Measurements from ENCODE around the gene PAIP2.

The PAIP2 gene

GRCh38 chr5:139410993-139411828 lies 69.6 kb downstream of the PAIP2 start:
- DNase-seq (ENCODE audit: low spot score) = no peak

- no peak for DNase-seq (ENCODE audit: low spot score)
Measured at GRCh38 chr5:139413153-139413552, 71.5 kb downstream of the PAIP2 start.

- DNase-seq (ENCODE audit: low spot score) = no peak
Measured at GRCh38 chr5:139413963-139414362, 72.3 kb downstream of the PAIP2 start.

GRCh38 chr5:139414581-139415130 lies 73.0 kb downstream of the PAIP2 start:
- no peak for DNase-seq (ENCODE audit: low spot score)

GRCh38 chr5:139415221-139415861 lies 73.7 kb downstream of the PAIP2 start:
- DNase-seq (ENCODE audit: low spot score) = no peak

- no peak for DNase-seq (ENCODE audit: low spot score)
Measured at GRCh38 chr5:139415869-139416268, 74.2 kb downstream of the PAIP2 start.

GRCh38 chr5:139416651-139417050 lies 75.0 kb downstream of the PAIP2 start:
- no peak for DNase-seq (ENCODE audit: low spot score)

GRCh38 chr5:139417214-139417613 lies 75.6 kb downstream of the PAIP2 start:
- no peak for DNase-seq (ENCODE audit: low spot score)

- DNase-seq (ENCODE audit: low spot score) = no peak
Measured at GRCh38 chr5:139418793-139419192, 77.1 kb downstream of the PAIP2 start.
